WTC11 (cell line): ENCODE results near the gene SHISAL2A.

Experiments
- ESRRA ChIP-seq: sonication (generic); formaldehyde crosslinking; IDR thresholded peaks from 2 replicates; pipeline ENCODE4 v1.8.1; 2022; ENCODE audit warnings: mild to moderate bottlenecking, missing genetic modification reagents, borderline replicate concordance
- IRF2 ChIP-seq: sonication (generic); formaldehyde crosslinking; IDR thresholded peaks from 2 replicates; pipeline ENCODE4 v1.8.0; 2022; ENCODE audit warnings: low read depth, missing genetic modification reagents, borderline replicate concordance
- JAZF1 ChIP-seq: fragments of 250-450 bp; sonication (Bioruptor Pico); IDR thresholded peaks from 2 replicates; pipeline ENCODE4 v1.9.0; 2021; ENCODE audit warnings: moderate library complexity, mild to moderate bottlenecking, inconsistent platforms
- OVOL2 ChIP-seq: fragments of 250-450 bp; sonication (Bioruptor Pico); IDR thresholded peaks from 2 replicates; pipeline ENCODE4 v1.9.0; 2021; ENCODE audit warnings: mild to moderate bottlenecking, borderline replicate concordance
- SMAD3 ChIP-seq: sonication (generic); formaldehyde crosslinking; IDR thresholded peaks from 2 replicates; pipeline ENCODE4 v1.8.0; 2022; ENCODE audit warnings: missing genetic modification reagents, mild to moderate bottlenecking, borderline replicate concordance
- TF ChIP-seq, protein P1 (sequence below): sonication (generic); formaldehyde crosslinking; IDR thresholded peaks from 2 replicates; pipeline ENCODE4 v1.8.1; 2023; ENCODE audit warnings: mild to moderate bottlenecking, missing genetic modification reagents
- TF ChIP-seq, protein P2 (sequence below): fragments of 200-600 bp; IDR thresholded peaks from 2 replicates; pipeline ENCODE4 v1.8.0; 2022; ENCODE audit warnings: antibody characterized with exemption
- TF ChIP-seq, protein P3 (sequence below): sonication (generic); formaldehyde crosslinking; IDR thresholded peaks from 2 replicates; pipeline ENCODE4 v1.8.1; 2023; ENCODE audit warnings: mild to moderate bottlenecking, missing genetic modification reagents, borderline replicate concordance
- TF ChIP-seq, protein P4 (sequence below): sonication (generic); formaldehyde crosslinking; IDR thresholded peaks from 2 replicates; pipeline ENCODE4 v1.8.0; 2022; ENCODE audit warnings: mild to moderate bottlenecking, missing genetic modification reagents
- TF ChIP-seq, protein P5 (sequence below): sonication (generic); formaldehyde crosslinking; conservative IDR thresholded peaks from 2 replicates; pipeline ENCODE4 v1.8.1; 2023; ENCODE audit warnings: mild to moderate bottlenecking, low read depth, missing genetic modification reagents, moderate library complexity
- TF ChIP-seq, protein P6 (sequence below): sonication (generic); formaldehyde crosslinking; IDR thresholded peaks from 2 replicates; pipeline ENCODE4 v1.8.0; 2023; ENCODE audit warnings: mild to moderate bottlenecking, missing genetic modification reagents
- TF ChIP-seq, protein P7 (sequence below): sonication (generic); formaldehyde crosslinking; IDR thresholded peaks from 2 replicates; pipeline ENCODE4 v1.8.1; 2023; ENCODE audit warnings: mild to moderate bottlenecking, moderate library complexity, missing genetic modification reagents

DNA sequence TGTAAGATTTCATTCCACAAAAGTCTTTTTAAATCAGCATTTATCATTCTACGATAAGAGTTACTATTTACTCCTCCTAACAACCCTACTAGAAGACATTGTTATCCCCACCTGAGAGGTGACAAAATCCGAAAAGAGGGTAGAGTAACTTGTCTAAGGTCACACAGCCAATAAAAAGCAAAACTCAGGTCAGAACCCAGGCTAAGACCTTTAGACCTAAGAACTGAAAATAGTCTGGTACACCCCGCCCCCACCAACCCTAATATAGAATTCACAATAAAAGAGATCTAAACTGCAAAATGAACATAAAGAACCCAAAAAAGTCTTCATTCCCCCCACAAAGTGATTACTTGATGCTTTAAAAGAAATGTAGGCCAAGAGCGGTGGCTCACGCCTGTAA lies 46.5 kb downstream of the SHISAL2A start:
- TF ChIP-seq, protein P1, sequence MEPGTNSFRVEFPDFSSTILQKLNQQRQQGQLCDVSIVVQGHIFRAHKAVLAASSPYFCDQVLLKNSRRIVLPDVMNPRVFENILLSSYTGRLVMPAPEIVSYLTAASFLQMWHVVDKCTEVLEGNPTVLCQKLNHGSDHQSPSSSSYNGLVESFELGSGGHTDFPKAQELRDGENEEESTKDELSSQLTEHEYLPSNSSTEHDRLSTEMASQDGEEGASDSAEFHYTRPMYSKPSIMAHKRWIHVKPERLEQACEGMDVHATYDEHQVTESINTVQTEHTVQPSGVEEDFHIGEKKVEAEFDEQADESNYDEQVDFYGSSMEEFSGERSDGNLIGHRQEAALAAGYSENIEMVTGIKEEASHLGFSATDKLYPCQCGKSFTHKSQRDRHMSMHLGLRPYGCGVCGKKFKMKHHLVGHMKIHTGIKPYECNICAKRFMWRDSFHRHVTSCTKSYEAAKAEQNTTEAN (CRISPR knock-in tag), result no peak
- TF ChIP-seq, protein P2, sequence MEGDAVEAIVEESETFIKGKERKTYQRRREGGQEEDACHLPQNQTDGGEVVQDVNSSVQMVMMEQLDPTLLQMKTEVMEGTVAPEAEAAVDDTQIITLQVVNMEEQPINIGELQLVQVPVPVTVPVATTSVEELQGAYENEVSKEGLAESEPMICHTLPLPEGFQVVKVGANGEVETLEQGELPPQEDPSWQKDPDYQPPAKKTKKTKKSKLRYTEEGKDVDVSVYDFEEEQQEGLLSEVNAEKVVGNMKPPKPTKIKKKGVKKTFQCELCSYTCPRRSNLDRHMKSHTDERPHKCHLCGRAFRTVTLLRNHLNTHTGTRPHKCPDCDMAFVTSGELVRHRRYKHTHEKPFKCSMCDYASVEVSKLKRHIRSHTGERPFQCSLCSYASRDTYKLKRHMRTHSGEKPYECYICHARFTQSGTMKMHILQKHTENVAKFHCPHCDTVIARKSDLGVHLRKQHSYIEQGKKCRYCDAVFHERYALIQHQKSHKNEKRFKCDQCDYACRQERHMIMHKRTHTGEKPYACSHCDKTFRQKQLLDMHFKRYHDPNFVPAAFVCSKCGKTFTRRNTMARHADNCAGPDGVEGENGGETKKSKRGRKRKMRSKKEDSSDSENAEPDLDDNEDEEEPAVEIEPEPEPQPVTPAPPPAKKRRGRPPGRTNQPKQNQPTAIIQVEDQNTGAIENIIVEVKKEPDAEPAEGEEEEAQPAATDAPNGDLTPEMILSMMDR, result no peak
- TF ChIP-seq, protein P3, sequence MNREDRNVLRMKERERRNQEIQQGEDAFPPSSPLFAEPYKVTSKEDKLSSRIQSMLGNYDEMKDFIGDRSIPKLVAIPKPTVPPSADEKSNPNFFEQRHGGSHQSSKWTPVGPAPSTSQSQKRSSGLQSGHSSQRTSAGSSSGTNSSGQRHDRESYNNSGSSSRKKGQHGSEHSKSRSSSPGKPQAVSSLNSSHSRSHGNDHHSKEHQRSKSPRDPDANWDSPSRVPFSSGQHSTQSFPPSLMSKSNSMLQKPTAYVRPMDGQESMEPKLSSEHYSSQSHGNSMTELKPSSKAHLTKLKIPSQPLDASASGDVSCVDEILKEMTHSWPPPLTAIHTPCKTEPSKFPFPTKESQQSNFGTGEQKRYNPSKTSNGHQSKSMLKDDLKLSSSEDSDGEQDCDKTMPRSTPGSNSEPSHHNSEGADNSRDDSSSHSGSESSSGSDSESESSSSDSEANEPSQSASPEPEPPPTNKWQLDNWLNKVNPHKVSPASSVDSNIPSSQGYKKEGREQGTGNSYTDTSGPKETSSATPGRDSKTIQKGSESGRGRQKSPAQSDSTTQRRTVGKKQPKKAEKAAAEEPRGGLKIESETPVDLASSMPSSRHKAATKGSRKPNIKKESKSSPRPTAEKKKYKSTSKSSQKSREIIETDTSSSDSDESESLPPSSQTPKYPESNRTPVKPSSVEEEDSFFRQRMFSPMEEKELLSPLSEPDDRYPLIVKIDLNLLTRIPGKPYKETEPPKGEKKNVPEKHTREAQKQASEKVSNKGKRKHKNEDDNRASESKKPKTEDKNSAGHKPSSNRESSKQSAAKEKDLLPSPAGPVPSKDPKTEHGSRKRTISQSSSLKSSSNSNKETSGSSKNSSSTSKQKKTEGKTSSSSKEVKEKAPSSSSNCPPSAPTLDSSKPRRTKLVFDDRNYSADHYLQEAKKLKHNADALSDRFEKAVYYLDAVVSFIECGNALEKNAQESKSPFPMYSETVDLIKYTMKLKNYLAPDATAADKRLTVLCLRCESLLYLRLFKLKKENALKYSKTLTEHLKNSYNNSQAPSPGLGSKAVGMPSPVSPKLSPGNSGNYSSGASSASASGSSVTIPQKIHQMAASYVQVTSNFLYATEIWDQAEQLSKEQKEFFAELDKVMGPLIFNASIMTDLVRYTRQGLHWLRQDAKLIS (CRISPR knock-in tag), result no peak
- TF ChIP-seq IRF2, result no peak
- TF ChIP-seq, protein P4, sequence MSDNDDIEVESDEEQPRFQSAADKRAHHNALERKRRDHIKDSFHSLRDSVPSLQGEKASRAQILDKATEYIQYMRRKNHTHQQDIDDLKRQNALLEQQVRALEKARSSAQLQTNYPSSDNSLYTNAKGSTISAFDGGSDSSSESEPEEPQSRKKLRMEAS (CRISPR knock-in tag), result no peak
- TF ChIP-seq, protein P5, sequence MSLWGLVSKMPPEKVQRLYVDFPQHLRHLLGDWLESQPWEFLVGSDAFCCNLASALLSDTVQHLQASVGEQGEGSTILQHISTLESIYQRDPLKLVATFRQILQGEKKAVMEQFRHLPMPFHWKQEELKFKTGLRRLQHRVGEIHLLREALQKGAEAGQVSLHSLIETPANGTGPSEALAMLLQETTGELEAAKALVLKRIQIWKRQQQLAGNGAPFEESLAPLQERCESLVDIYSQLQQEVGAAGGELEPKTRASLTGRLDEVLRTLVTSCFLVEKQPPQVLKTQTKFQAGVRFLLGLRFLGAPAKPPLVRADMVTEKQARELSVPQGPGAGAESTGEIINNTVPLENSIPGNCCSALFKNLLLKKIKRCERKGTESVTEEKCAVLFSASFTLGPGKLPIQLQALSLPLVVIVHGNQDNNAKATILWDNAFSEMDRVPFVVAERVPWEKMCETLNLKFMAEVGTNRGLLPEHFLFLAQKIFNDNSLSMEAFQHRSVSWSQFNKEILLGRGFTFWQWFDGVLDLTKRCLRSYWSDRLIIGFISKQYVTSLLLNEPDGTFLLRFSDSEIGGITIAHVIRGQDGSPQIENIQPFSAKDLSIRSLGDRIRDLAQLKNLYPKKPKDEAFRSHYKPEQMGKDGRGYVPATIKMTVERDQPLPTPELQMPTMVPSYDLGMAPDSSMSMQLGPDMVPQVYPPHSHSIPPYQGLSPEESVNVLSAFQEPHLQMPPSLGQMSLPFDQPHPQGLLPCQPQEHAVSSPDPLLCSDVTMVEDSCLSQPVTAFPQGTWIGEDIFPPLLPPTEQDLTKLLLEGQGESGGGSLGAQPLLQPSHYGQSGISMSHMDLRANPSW (CRISPR knock-in tag), result no peak
- TF ChIP-seq, protein P6, sequence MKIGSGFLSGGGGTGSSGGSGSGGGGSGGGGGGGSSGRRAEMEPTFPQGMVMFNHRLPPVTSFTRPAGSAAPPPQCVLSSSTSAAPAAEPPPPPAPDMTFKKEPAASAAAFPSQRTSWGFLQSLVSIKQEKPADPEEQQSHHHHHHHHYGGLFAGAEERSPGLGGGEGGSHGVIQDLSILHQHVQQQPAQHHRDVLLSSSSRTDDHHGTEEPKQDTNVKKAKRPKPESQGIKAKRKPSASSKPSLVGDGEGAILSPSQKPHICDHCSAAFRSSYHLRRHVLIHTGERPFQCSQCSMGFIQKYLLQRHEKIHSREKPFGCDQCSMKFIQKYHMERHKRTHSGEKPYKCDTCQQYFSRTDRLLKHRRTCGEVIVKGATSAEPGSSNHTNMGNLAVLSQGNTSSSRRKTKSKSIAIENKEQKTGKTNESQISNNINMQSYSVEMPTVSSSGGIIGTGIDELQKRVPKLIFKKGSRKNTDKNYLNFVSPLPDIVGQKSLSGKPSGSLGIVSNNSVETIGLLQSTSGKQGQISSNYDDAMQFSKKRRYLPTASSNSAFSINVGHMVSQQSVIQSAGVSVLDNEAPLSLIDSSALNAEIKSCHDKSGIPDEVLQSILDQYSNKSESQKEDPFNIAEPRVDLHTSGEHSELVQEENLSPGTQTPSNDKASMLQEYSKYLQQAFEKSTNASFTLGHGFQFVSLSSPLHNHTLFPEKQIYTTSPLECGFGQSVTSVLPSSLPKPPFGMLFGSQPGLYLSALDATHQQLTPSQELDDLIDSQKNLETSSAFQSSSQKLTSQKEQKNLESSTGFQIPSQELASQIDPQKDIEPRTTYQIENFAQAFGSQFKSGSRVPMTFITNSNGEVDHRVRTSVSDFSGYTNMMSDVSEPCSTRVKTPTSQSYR (CRISPR knock-in tag), result no peak
- no peak for TF ChIP-seq JAZF1 (CRISPR knock-in tag)
- TF ChIP-seq SMAD3 (CRISPR knock-in tag), result no peak
- TF ChIP-seq ESRRA (CRISPR knock-in tag), result no peak
- no peak for TF ChIP-seq OVOL2 (CRISPR knock-in tag)
- TF ChIP-seq, protein P7, sequence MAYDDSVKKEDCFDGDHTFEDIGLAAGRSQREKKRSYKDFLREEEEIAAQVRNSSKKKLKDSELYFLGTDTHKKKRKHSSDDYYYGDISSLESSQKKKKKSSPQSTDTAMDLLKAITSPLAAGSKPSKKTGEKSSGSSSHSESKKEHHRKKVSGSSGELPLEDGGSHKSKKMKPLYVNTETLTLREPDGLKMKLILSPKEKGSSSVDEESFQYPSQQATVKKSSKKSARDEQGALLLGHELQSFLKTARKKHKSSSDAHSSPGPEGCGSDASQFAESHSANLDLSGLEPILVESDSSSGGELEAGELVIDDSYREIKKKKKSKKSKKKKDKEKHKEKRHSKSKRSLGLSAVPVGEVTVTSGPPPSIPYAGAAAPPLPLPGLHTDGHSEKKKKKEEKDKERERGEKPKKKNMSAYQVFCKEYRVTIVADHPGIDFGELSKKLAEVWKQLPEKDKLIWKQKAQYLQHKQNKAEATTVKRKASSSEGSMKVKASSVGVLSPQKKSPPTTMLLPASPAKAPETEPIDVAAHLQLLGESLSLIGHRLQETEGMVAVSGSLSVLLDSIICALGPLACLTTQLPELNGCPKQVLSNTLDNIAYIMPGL (CRISPR knock-in tag), result no peak
